ENCODE results near the gene TM4SF20.

Gene TM4SF20

GRCh38 chr2:227411320-227411989, 32.3 kb upstream of the TM4SF20 start:
- no peak for TF ChIP-seq CTCF (IDR thresholded peaks at IDR 0.05)
- Histone ChIP-seq H3K9me3 (no peaks in the 10 kb centered on the region), H3K27me3 (no peaks in the 10 kb centered on the region), H3K4me3 (ENCODE audit: low read depth in 1 of 2, low read length in 1 of 2) (no peak overlapping the region), H3K36me3 (no peaks in the 10 kb centered on the region), H3K4me1 (ENCODE audit: control insufficient read depth in 1 of 2, insufficient read depth in 1 of 2, low read depth in 1 of 2, low read length in 1 of 2) (peaks cover 70 to 71% of the 10 kb centered on the region in 2 experiments), H3K27ac (no peak overlapping the region)

GRCh38 chr2:227410191-227410590, 31.1 kb upstream of the TM4SF20 start:
- Histone ChIP-seq H3K36me3 (no peaks in the 10 kb centered on the region), H3K9me3 (no peaks in the 10 kb centered on the region), H3K4me3 (ENCODE audit: low read depth in 1 of 2, low read length in 1 of 2) (no peak overlapping the region), H3K27me3 (no peaks in the 10 kb centered on the region), H3K4me1 (ENCODE audit: control insufficient read depth in 1 of 2, insufficient read depth in 1 of 2, low read depth in 1 of 2, low read length in 1 of 2) (peaks cover 65 to 66% of the 10 kb centered on the region in 2 experiments), H3K27ac (no peak overlapping the region)
- TF ChIP-seq CTCF (IDR thresholded peaks at IDR 0.05): no peak

- H3K36me3 ChIP-seq: no peaks in the 10 kb centered on the region
- TF ChIP-seq CTCF (IDR thresholded peaks at IDR 0.05): no peak
- H3K4me3 ChIP-seq (ENCODE audit: low read depth in 1 of 2, low read length in 1 of 2): peak overlapping the region; percentile 28 to 34
- H3K4me1 ChIP-seq (ENCODE audit: control insufficient read depth in 1 of 2, insufficient read depth in 1 of 2, low read depth in 1 of 2, low read length in 1 of 2): peaks cover 40% of the 10 kb centered on the region in 2 experiments
- H3K27ac ChIP-seq: peak overlapping the region; percentile 70
- no peaks in the 10 kb centered on the region for H3K9me3 ChIP-seq
- peaks cover 1% of the 10 kb centered on the region for H3K27me3 ChIP-seq
These were observed 28.6 kb upstream of the TM4SF20 start for GRCh38 chr2:227407591-227408151.

GRCh38 chr2:227406177-227407031, 27.3 kb upstream of the TM4SF20 start:
- Histone ChIP-seq H3K4me3 (ENCODE audit: low read depth in 1 of 2, low read length in 1 of 2) (no peak overlapping the region), H3K27ac (peak overlapping the region; percentile 70), H3K27me3 (peaks cover 5% of the 10 kb centered on the region), H3K9me3 (no peaks in the 10 kb centered on the region), H3K4me1 (ENCODE audit: control insufficient read depth in 1 of 2, insufficient read depth in 1 of 2, low read depth in 1 of 2, low read length in 1 of 2) (peaks cover 31% of the 10 kb centered on the region in 2 experiments), H3K36me3 (no peaks in the 10 kb centered on the region)
- no peak for TF ChIP-seq CTCF (IDR thresholded peaks at IDR 0.05)

GRCh38 chr2:227404585-227405271, 25.6 kb upstream of the TM4SF20 start:
- no peaks in the 10 kb centered on the region for H3K9me3 ChIP-seq
- H3K4me3 ChIP-seq (ENCODE audit: low read depth in 1 of 2, low read length in 1 of 2): no peak overlapping the region
- peaks cover 5% of the 10 kb centered on the region for H3K27me3 ChIP-seq
- no peak for TF ChIP-seq CTCF (IDR thresholded peaks at IDR 0.05)
- H3K4me1 ChIP-seq (ENCODE audit: control insufficient read depth in 1 of 2, insufficient read depth in 1 of 2, low read depth in 1 of 2, low read length in 1 of 2): peaks cover 31% of the 10 kb centered on the region in 2 experiments
- no peaks in the 10 kb centered on the region for H3K36me3 ChIP-seq
- no peak overlapping the region for H3K27ac ChIP-seq

Data from neutrophil (primary cell).